Skin epidermis (tissue), 12 donors: ENCODE data around the gene SLC29A3.

Source experiments
- H3K27ac ChIP-seq, 21 experiments: fragments of 200-600 bp; sonication (generic) in 11 of 21; one replicate each; pipeline ENCODE4 v1.5.0; 2020; ENCODE audit warnings: mild to moderate bottlenecking in 3 of 21, inconsistent platforms in 2 of 21, moderate library complexity in 2 of 21
- H3K4me3 ChIP-seq, 7 experiments: fragments of 200-600 bp; sonication (generic) in 2 of 7; one replicate each; pipeline ENCODE4 v1.5.0; 2020; ENCODE audit warnings: inconsistent platforms in 2 of 7, mild to moderate bottlenecking in 2 of 7, moderate library complexity in 1 of 7

The SLC29A3 gene

DNA sequence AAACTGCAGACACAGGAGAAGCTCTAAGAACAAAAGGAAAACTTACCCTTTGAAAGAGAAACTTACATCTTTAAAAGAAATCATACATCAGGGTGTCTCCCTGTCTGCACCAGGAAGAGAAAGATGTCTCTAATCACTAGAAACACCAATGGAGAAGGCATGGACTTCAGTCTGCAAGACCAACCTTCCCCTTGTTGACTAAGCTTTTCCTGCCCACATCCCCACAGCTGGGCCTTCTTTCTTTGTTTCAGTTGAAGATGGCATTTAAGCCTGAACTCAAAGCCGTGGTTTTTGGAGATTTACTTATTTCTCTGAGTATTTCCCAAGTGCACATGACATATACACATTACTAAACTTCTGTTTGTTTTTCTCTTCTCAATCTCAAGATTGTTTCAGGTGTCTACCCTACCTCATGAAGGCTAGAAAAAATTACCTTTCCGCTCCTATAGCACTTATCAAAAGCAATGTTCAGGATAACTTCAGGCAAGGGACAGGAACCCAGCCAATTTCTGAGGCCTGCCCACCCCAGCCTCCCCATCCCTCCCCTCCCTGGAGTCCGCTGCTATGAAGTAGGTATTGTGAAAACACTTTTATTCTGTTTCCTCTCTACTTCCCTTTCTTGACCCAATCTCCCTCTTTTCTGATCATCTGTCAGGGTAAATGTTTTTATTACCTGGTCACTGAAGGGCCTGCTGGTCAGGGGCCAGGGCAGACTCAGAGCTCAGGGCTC is 2.8 kb upstream of the SLC29A3 start:
- Histone ChIP-seq H3K27ac (peak overlapping the region in 1 of 21 experiments; percentile 1), H3K4me3 (no peak overlapping the region)

DNA sequence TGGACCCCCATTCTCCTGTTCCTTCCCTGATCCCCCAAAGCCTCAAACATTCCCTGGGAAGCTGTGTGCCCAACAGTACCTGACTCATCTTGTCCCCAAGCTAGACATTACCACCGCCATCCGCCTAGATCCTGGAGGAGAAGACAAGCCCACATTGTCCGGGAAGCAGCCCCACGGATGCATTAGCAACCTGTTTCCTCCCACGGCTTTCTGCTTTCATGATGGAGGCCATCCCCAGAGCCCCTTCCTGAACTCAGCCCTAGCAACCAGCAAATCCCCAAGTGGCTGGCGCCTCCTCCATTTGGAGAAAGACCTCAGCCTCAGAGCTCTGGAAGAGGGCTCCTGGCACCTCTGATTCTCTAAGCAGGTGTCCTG is 2.3 kb upstream of the SLC29A3 start:
- peak overlapping the region in 1 of 21 experiments; percentile 1 for H3K27ac ChIP-seq
- H3K4me3 ChIP-seq, result no peak overlapping the region

DNA sequence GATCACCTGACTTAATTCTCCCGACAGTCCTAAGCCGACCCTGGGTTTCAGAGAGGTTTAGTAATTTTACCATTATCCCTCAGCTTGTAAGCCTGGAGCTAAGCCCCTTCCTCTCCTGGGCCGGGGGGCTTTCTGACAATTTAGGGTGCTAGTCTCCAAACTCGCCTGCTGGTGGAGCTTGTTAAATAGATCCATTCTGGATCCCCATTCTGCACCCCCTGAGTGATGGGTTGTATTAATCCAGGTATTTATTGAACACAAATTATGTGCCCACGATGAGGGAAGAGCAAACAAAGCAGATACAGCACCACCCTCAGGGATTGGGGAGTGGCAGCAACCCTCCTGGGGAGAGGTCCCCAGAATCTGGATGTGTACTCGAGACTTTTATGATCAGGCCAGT is 1.3 kb upstream of the SLC29A3 start:
- H3K4me3 ChIP-seq, result no peak overlapping the region

DNA sequence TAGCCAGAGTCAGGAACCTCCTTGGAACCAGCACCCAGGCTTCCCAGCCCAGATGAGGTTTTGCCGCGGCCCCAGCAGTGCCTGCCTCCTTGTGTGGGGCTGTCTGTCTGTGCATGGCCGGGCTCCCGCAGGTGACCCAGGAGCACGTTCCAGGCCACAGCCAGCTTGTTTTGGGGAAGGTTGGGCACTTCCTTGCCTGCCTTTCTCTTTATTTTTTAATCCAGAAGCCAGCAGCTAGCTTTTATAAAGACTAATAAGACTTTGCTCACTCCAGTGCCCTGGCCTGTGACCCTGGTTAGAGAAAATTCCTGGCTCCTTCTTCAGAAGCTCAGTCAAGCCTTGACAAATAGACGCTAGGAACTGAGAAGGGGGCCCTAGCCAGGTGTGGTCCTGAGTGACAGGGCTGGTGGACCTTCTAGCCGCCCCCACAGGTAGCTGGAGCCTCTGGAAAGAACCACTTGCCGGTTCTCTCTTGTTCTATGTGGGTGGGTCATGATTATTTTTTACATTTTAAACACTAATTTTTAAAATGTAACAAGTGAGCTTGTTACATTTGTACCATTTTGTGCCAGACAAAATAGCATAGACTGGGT is 837 bp downstream of the SLC29A3 start:
- peak overlapping the region; percentile 57 to 78 (median 61) for H3K4me3 ChIP-seq
- peak overlapping the region in 20 of 21 experiments; percentile 3 to 87 (median 82) for H3K27ac ChIP-seq

More for the DNA sequence above, 1.3 kb upstream of the SLC29A3 start:
- H3K27ac ChIP-seq, result no peak overlapping the region

DNA sequence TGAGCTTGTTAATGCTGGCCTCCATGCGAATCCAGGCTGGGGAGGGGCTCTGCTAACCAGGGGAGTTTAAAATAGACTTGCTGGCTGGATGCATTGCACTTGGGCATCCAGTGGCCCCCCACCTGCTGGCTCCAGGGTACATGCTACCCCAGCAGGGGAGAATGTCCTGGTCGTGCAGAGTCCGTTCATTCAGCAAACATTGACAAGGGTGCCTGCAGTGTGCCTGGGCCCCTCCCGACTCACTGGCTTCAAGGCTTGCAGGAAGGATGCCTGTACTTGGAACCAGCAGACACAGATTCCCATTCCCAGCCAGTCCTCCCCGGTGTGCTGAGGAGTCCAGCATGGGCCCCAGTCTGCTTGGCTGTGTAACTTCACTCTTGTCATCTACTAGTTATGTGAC is 1.5 kb downstream of the SLC29A3 start:
- Histone ChIP-seq H3K4me3 (no peak overlapping the region), H3K27ac (no peak overlapping the region)

DNA sequence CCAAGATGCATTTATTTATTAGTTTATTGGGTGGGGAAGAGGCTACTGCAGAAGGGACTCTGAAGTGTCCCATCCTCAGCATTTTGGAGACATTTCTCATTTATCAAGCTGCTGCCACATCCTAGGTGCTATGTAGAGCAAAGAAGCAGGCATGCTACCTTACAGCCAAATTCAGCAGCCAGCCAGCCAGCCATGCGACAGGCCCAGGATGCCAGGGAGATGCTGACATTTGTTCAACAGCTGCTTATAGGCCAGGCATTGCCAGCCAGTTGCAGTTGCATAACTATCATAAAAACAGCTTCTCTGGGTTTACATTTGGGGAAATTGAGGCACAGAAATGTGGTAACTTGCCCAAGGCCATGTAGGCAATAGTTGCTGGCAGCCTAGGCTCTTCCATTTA is 2.3 kb downstream of the SLC29A3 start:
- H3K4me3 ChIP-seq, result no peak overlapping the region

DNA sequence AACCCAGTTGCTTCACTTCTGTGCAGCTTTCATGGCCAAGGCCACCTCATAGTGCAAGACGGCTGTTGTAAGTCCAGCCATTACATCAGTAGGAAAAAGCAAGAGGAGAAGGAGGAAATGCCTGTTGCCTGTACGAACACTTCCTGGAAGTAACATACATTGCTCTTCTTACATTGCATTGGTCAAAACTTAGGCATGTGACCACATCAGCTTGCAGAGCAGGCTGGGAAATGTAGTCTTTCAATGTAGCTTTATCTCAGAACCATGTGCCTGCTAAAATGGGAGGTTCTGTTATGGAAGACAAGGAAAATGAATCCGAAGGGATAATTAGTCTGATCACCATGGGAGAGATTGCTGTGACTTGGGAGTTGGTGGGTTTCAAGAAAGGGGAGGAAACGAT is 4.3 kb downstream of the SLC29A3 start:
- no peak overlapping the region for H3K4me3 ChIP-seq
- H3K27ac ChIP-seq, result no peak overlapping the region

More for the DNA sequence above, 2.3 kb downstream of the SLC29A3 start:
- H3K27ac ChIP-seq, result no peak overlapping the region

DNA sequence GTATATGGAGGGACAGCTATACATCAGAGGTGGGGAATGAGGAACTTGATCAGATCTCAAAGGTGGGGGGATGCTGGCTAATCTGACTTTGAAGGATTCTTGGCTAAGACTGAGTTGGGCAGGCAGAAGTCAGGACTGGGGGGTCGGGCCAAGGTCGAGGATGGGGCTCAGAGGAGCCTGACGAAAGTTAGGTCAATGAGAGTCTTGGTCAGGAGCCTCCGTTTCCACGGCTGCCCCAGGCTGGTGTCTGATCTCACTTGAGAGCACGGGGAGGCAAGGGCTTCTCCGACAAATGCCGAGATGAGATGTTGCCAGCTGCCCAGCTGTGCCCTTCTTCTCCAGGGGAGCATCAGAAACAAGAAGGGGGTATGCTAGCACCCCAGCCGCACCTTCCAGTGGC is 5.7 kb downstream of the SLC29A3 start:
- no peak overlapping the region for H3K4me3 ChIP-seq
- no peak overlapping the region for H3K27ac ChIP-seq

DNA sequence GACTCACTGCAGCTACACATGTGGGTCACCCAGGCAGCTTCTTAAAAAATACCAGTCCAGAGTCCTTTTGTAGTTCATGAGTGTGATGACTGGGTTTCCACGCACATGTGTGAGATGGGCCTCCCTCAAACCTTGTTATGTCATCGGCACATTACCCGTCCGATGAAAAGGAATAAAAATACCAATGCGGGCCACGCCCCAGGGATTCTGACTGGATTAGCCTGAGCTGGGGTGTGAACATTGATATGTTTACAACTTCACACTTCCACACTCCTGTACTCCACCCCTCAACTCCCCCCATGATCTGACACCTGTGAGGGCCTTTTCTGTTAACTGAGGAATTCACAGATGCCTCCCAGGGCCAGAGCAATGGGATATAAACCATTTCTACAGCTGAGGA is 6.2 kb downstream of the SLC29A3 start:
- Histone ChIP-seq H3K27ac (no peak overlapping the region), H3K4me3 (no peak overlapping the region)

DNA sequence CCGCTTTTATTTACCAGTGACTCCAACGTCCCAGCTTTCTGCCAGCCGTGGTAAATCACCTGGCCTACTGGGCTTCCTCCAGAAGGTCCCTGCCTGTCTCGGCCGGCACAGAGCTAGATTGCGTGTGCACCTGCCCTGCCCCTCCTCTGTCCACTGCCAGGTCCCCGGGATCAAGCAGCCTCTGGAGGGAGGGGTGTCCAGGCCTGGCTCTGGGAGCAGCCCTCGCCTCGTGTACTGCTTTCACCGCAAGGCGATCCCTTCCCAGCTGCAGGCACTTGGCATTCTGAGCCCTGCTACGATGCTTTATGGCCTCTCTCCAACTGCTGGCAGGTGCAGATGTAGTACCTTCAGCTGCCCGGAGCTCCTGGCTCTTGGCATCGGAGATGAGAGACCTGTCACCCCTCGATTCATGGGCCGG is 7.4 kb downstream of the SLC29A3 start:
- Histone ChIP-seq H3K4me3 (no peak overlapping the region), H3K27ac (no peak overlapping the region)

DNA sequence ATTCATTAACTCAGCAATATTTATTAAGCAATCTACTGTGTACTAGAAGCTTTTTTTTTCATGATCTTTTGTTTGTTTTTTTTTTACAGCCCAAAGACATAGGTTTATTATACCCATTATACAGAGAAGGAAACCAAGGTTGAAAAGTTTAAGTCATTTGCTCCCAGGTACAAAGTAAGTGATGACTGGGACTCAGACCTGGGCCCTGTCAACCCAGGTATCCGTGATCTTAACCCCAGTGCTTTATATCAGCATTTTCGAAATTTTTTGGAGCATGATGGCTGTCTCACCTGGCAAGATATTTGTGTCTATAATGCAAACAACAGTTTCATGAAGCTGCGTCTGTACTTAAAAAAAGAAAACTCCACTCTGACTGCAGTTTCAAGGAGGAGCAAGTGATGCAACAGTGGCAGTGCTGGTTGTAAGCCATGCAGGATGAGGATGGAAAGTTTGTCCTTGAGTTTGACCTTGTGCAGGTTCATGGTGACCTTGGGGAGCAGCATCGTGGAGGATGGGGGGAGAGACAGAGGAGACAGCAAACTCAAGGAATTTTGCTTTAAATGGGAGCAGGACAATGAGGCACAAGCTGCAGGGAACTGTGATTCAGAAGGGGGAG is 11.8 kb downstream of the SLC29A3 start:
- Histone ChIP-seq H3K4me3 (no peak overlapping the region), H3K27ac (no peak overlapping the region)

DNA sequence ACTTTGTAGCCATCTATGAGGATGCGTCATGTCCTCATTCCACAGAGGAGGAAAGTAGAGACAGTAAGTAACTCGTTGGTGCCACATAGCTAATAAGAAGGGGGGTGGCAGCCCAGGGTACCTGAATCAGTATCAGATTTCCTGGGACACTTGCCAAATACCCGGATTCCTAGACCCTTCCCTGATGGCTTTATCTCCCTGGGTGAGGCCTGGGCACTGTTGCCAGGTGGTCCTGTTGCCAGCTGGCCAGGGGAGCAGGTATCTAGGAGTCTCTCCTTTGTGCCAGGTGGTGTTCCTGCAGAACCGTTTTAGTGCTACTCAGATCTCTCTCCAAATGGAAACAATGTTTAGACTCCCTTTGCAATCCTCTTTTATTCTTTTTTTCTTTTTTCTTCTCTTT is 12.7 kb downstream of the SLC29A3 start:
- H3K27ac ChIP-seq, result no peak overlapping the region
- no peak overlapping the region for H3K4me3 ChIP-seq

- Histone ChIP-seq H3K27ac (peak overlapping the region in 3 of 21 experiments; percentile 39 to 59 (median 58)), H3K4me3 (no peak overlapping the region)
Observed at GRCh38 chr10:71332466-71332865, 13.4 kb downstream of the SLC29A3 start.

- Histone ChIP-seq H3K27ac (peak overlapping the region in 7 of 21 experiments; percentile 6 to 59 (median 39)), H3K4me3 (no peak overlapping the region)
Observed at GRCh38 chr10:71333129-71333887, 14.2 kb downstream of the SLC29A3 start.

- Histone ChIP-seq H3K4me3 (no peak overlapping the region), H3K27ac (peak overlapping the region in 1 of 21 experiments; percentile 59)
Observed at GRCh38 chr10:71334221-71334791, 15.2 kb downstream of the SLC29A3 start.

DNA sequence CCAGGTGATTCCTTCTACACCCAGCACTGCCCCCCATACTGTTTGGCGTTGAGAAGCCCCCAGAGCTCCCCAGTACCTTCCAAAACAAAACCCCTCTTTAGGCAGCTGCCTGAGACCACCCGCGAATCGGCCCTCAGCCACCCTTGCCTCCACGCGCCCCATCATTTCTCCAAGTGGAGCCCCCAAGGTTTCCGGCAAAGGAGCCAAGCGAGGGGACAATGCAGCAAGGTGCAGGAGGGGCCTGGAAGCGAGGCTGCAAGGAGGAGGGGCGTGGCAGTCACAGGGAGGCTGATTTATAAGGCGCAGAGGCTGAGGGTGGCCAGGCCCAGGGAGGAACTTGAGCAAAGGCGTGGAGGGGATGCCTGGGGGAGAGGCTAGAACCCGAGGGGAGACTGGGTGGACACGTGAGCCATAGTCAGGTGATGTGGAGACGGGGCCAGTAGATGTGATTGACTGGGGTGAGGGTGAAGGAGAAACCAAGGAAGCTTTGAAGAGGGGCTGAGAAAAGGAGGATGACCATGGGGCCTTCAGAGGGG is 16.2 kb downstream of the SLC29A3 start:
- H3K4me3 ChIP-seq, result no peak overlapping the region
- no peak overlapping the region for H3K27ac ChIP-seq

- no peak overlapping the region for H3K27ac ChIP-seq
- H3K4me3 ChIP-seq, result no peak overlapping the region
Observed at GRCh38 chr10:71336632-71337031, 17.6 kb downstream of the SLC29A3 start.

DNA sequence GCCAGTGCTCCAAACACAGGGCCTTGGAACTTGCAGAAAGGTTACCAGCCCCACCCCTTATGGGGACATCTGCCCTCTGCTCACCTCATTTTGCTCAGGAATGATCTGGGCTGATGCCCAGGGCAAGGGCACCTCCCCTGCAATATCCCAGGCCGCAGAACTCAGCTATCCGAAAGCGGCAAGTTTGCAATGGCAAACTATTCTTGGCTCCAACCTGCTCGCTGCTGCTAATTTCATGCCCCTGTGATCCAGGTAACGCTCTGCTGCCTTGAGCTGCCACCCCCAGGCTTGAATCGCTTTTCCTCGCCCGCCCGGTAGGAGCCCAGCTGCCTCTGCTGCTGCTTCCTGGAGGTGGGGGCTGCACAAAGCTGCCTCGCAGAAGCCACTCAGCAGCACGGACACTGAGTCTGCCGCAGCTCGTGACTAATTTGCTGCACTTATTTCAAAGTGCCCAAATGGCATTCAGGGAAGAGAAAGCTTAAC is 18.2 kb downstream of the SLC29A3 start:
- Histone ChIP-seq H3K4me3 (no peak overlapping the region), H3K27ac (no peak overlapping the region)

DNA sequence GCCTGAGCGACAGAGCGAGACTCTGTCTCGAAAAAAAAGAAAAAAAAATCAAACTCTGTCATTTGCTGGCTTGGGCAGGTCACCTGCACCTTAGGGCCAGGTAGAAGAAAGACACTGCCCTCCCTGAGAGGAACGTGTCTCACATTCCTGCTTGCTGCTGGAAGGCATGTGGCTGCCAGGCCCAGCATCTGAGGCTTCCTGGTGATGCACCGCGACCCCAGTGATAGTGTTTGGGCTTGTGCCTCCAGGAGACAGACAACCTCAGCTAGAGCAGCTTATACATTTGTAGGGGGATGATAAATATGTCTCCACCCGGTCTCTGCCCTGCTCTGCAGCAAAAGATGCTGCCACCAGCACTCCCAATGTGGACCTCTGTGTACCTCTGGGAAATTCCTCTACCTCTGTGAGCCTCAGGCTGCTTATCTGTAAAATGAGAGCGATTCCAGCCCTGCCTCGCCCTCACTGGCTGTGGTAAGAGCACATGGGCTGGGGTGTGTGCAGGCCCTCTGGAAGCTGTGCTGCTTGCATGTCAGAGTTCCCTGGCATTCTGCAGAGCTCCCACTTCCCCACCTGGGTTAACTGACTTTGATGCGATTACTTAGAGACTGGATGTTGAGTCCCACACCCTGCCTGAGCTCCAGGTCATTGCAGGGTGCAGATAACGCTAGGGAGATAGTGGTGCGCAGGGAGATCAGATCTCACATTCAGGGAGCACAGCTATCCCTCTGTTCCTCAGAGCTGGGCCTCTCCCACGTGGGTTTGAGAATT is 19.9 kb downstream of the SLC29A3 start:
- Histone ChIP-seq H3K27ac (no peak overlapping the region), H3K4me3 (no peak overlapping the region)
